ENCODE results near the gene APOL1. TPM values are rescaled to one million over a fixed set of nuclear protein-coding genes. Genes with fewer than 3 reads are reported as not detected.
A peak's percentile ranks its signal among the peaks of the same experiment; 100 is the strongest.

APOL1 gene
- total and polyA plus RNA-seq, 2 of the 4 experiments (the other 2 are of a cell fraction) = 0.36 to 0.77 TPM

GRCh38 chr22:36302439-36303114, 49.6 kb downstream of the APOL1 start:
- Histone ChIP-seq H4K8ac (ENCODE audit: low read depth in 2 of 2, low read length in 2 of 2) (peak overlapping the region; percentile 83 to 91), H2BK15ac (ENCODE audit: low read depth, low read length) (peak overlapping the region; percentile 73; the same call in 2 of the 3 replicates), H4K20me1 (ENCODE audit: insufficient read depth, low read length) (peaks cover 90% of the 10 kb centered on the region), H4K91ac (ENCODE audit: insufficient read depth, low read depth, low read length) (peak overlapping the region; percentile 94), H2AFZ (replicated peaks; ENCODE audit: low read length, poor library complexity) (peak overlapping the region; percentile 52), H3K4me1 (ENCODE audit: control insufficient read depth, insufficient read depth, low read length) (peaks cover 21% of the 10 kb centered on the region), H3K4me3 (ENCODE audit: insufficient read depth, low read depth, low read length) (no peak overlapping the region), H3K4ac (ENCODE audit: low read depth, low read length) (peak overlapping the region; percentile 96), H4K5ac (ENCODE audit: low read depth, low read length) (peak overlapping the region; percentile 89), H3K4me2 (ENCODE audit: low read depth, low read length) (peak overlapping the region; percentile 16; the same call in 1 of the 2 replicates), H2BK5ac (ENCODE audit: low read depth, low read length, poor library complexity, severe bottlenecking) (peak overlapping the region; percentile 99), H3K14ac (replicated peaks; ENCODE audit: low read depth, low read length) (peak overlapping the region; percentile 91), H3K23ac (ENCODE audit: low read depth, low read length) (peak overlapping the region; percentile 95), H3K18ac (ENCODE audit: low read depth, low read length) (peak overlapping the region; percentile 93), H3K79me1 (ENCODE audit: low read depth in 1 of 2, low read length in 2 of 2) (peaks cover 52 to 92% of the 10 kb centered on the region in 2 experiments), H3K9me3 (ENCODE audit: control insufficient read depth, insufficient read depth, low read length) (no peaks in the 10 kb centered on the region), H3K56ac (ENCODE audit: extremely low read depth, insufficient read depth, low read length) (peak overlapping the region; percentile 81; the same call in 1 of the 2 replicates), H3K27me3 (ENCODE audit: control insufficient read depth, insufficient read depth, low read length) (no peaks in the 10 kb centered on the region), H3K36me3 (ENCODE audit: control insufficient read depth, insufficient read depth, low read length) (peaks cover 93% of the 10 kb centered on the region), H3K27ac (ENCODE audit: insufficient read depth, low read length) (peak overlapping the region; percentile 98), H2AK9ac (replicated peaks; ENCODE audit: low read depth, low read length, poor library complexity) (peak overlapping the region; percentile 74), H3K9ac (ENCODE audit: low read depth, low read length) (peak overlapping the region; percentile 33; the same call in 1 of the 2 replicates), H2BK120ac (ENCODE audit: low read depth, low read length) (peak overlapping the region; percentile 94), H2BK20ac (ENCODE audit: low read depth, low read length) (peak overlapping the region; percentile 92), H2AK5ac (ENCODE audit: low read depth, low read length) (peak overlapping the region; percentile 95), H3K9me1 (ENCODE audit: insufficient read depth, low read length) (peaks cover 9% of the 10 kb centered on the region)
- in situ Hi-C loops (cut with MboI; ENCODE audit: low sequenced_read_pairs) = no loop called here
- DNase-seq = peak; percentile 55
- CTCF ChIA-PET = interaction anchor here (1.0 to 2.1 kb wide), 2 partner anchors 82 to 167 kb away, joined by 3 to 17 read pairs; no protein-coding TSS in a partner anchor
- peak; percentile 87 for TF ChIP-seq BHLHE40 (IDR thresholded peaks at IDR 0.05; ENCODE audit: low read depth, low read length)
- no peak for TF ChIP-seq RFX5 (IDR thresholded peaks at IDR 0.05; ENCODE audit: low read depth, low read length)
- intact Hi-C loops (cut with micrococcal nuclease) = loop anchor here (1.0 kb wide), 1 partner anchor 27 kb away; no protein-coding TSS in a partner anchor
- no peak for ATAC-seq (ENCODE audit: low read depth)
- dilution Hi-C loops (cut with HindIII; ENCODE audit: low sequenced_read_pairs, unreplicated experiment) = no loop called here
- no TSS peak for BruUV-seq (replicated peaks)
- POLR2A ChIA-PET (ENCODE audit: unreplicated experiment) = interaction anchor here (0.9 to 1.0 kb wide), 2 partner anchors 69 to 76 kb away, joined by 5 to 11 read pairs; no protein-coding TSS in a partner anchor
- 100% methylated on average over 4 of the region's 17 CpGs; no CpG with 5 or more reads in 1 of the 2 experiments for WGBS, 2 experiments (ENCODE audit: extremely low coverage in 2 of 2, insufficient read length in 1 of 2)

Data from IMR-90 (cell line).